ENCODE data around the gene GNL2.

The GNL2 gene

GRCh38 chr1:37595440-37596181 lies at the start of gene GNL2:
TSS of gene GNL2 (minus strand) at chr1:37595937. CDS start at chr1:37595822, 115 bp downstream.
- in situ Hi-C loops (cut with MboI; ENCODE audit: low pct_unique_long_range_greater_than_20kb, low sequenced_read_pairs) = no loop called here
- DNase-seq = peak; percentile 97

GRCh38 chr1:37641059-37641458 lies 45.3 kb upstream of the GNL2 start:
- DNase-seq = no peak
- in situ Hi-C loops (cut with MboI; ENCODE audit: low pct_unique_long_range_greater_than_20kb, low sequenced_read_pairs) = no loop called here

GRCh38 chr1:37636435-37636834 lies 40.7 kb upstream of the GNL2 start:
- in situ Hi-C loops (cut with MboI; ENCODE audit: low pct_unique_long_range_greater_than_20kb, low sequenced_read_pairs) = no loop called here
- DNase-seq = no peak

- in situ Hi-C loops (cut with MboI; ENCODE audit: low pct_unique_long_range_greater_than_20kb, low sequenced_read_pairs) = no loop called here
- no peak for DNase-seq
These were observed 39.5 kb upstream of the GNL2 start for GRCh38 chr1:37634992-37635902.

GRCh38 chr1:37634244-37634991 lies 38.7 kb upstream of the GNL2 start, which contains the start of gene RSPO1:
TSS of gene RSPO1 (minus strand) at chr1:37634892. CDS start at chr1:37629661, 5,231 bp downstream.
- no peak for DNase-seq
- in situ Hi-C loops (cut with MboI; ENCODE audit: low pct_unique_long_range_greater_than_20kb, low sequenced_read_pairs) = no loop called here

GRCh38 chr1:37633938-37634243 lies 38.2 kb upstream of the GNL2 start:
- in situ Hi-C loops (cut with MboI; ENCODE audit: low pct_unique_long_range_greater_than_20kb, low sequenced_read_pairs) = no loop called here
- no peak for DNase-seq

GRCh38 chr1:37633040-37633937 lies 37.6 kb upstream of the GNL2 start:
- in situ Hi-C loops (cut with MboI; ENCODE audit: low pct_unique_long_range_greater_than_20kb, low sequenced_read_pairs) = no loop called here
- no peak for DNase-seq

- in situ Hi-C loops (cut with MboI; ENCODE audit: low pct_unique_long_range_greater_than_20kb, low sequenced_read_pairs) = no loop called here
- DNase-seq = no peak
These were observed 35.3 kb upstream of the GNL2 start for GRCh38 chr1:37631036-37631435.

GRCh38 chr1:37630426-37631028 lies 34.8 kb upstream of the GNL2 start:
- DNase-seq = no peak
- in situ Hi-C loops (cut with MboI; ENCODE audit: low pct_unique_long_range_greater_than_20kb, low sequenced_read_pairs) = no loop called here

GRCh38 chr1:37629726-37630425 lies 34.1 kb upstream of the GNL2 start:
- in situ Hi-C loops (cut with MboI; ENCODE audit: low pct_unique_long_range_greater_than_20kb, low sequenced_read_pairs) = no loop called here
- no peak for DNase-seq

GRCh38 chr1:37629008-37629407 lies 33.3 kb upstream of the GNL2 start:
- in situ Hi-C loops (cut with MboI; ENCODE audit: low pct_unique_long_range_greater_than_20kb, low sequenced_read_pairs) = no loop called here
- DNase-seq = no peak

GRCh38 chr1:37628026-37628556 lies 32.4 kb upstream of the GNL2 start:
- DNase-seq = peak; percentile 61
- in situ Hi-C loops (cut with MboI; ENCODE audit: low pct_unique_long_range_greater_than_20kb, low sequenced_read_pairs) = no loop called here

- in situ Hi-C loops (cut with MboI; ENCODE audit: low pct_unique_long_range_greater_than_20kb, low sequenced_read_pairs) = no loop called here
- no peak for DNase-seq
These were observed 26.4 kb upstream of the GNL2 start for GRCh38 chr1:37622131-37622530.

GRCh38 chr1:37621326-37621870 lies 25.7 kb upstream of the GNL2 start:
- in situ Hi-C loops (cut with MboI; ENCODE audit: low pct_unique_long_range_greater_than_20kb, low sequenced_read_pairs) = no loop called here
- no peak for DNase-seq

GRCh38 chr1:37620707-37621106 lies 25.0 kb upstream of the GNL2 start:
- in situ Hi-C loops (cut with MboI; ENCODE audit: low pct_unique_long_range_greater_than_20kb, low sequenced_read_pairs) = no loop called here
- DNase-seq = no peak

GRCh38 chr1:37616330-37616729 lies 20.6 kb upstream of the GNL2 start:
- in situ Hi-C loops (cut with MboI; ENCODE audit: low pct_unique_long_range_greater_than_20kb, low sequenced_read_pairs) = no loop called here
- DNase-seq = no peak

GRCh38 chr1:37614105-37614504 lies 18.4 kb upstream of the GNL2 start:
- in situ Hi-C loops (cut with MboI; ENCODE audit: low pct_unique_long_range_greater_than_20kb, low sequenced_read_pairs) = no loop called here

More at GRCh38 chr1:37614105-37614504, 18.4 kb upstream of the GNL2 start:
- DNase-seq = no peak
